GM18499 (cell line): Measurements from ENCODE around the gene EFNA5.
"Not testable (repeated sequence)": the region's sequence is repeated elsewhere in the genome, so short reads cannot be mapped to it uniquely, and the experiment has no call there.

Experiments used
- ATAC-seq: cut with Tn5 transposase; IDR thresholded peaks from one replicate; pipeline ENCODE4 v1.9.1; 2021; ENCODE audit warnings: moderate number of reproducible peaks; ENCODE audit not compliant: insufficient read depth, unreplicated experiment

The EFNA5 gene

DNA sequence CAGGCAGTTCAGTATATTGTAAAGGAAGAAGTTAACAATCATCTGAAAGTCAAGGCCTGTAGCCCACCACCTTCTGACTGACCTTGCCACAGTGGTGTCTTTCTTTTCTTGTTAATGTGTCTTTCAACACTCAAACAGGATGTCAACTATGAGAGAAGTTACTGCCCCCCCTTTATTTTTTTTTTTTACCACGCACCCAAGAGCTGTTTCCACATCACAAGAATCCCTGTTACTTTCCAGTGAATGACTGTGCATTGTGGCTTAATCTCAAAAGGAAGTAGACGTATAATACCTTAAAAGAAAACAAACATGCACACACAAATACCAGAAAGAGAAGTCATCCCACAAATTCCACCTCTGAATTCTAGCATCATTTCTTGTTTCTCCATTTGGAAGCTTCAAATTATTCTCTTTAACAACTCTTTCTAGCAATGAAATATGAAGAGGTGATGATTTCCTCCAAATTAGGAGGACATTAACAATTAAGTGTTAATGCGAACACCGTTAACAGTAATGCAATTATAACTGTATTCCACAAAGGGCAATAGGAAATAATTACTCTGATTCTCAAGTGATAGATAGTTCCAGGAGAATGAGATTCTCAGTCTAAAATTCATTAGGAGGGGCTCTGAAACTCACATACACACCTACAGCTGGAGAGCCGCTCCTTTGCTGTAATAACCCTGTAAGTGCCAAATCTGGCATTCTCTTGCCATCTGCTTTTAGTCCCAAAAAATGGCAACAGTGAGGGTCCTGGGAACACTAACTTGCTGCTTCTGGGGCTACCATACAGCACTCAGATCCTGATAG, 201.0 kb downstream of the EFNA5 start:
- no peak for ATAC-seq

DNA sequence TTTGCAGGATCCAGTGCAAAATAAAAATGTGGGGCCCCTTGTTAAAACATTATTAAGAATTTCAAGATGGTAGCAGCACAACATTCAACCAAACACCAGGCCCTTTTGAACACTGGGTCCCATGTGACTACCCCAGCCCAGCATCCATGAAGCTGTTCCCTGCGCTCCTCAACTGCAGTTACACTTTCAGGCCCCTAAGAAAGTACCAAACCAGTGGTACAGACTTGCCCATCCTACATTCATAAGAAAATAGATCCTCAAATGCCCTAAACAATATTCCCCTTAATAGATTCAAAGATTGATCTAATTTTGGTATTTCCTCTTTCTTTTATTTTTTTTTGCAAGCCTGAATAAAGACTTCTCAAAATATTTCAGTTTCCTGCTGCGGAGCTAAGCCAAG, 201.7 kb downstream of the EFNA5 start:
- no peak for ATAC-seq

DNA sequence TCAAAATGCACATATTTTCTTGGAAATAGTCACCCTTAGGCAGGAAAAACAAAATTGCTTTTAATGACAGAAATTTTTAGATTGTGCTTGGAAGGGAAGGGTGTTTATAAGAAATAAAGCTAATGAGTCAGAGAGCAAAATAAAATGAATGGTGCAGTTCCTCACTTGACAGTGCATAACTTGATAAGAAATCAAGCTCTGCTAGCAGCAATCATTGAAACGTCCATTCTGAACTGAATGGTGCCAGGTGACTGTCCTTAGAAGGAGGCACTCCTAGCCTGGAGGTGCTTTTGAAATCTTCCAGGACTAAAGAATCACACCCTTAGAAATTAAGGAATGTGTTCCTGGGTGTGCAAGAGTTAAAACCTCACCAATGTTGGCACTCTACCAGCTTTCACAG, 202.5 kb downstream of the EFNA5 start:
- no peak for ATAC-seq

DNA sequence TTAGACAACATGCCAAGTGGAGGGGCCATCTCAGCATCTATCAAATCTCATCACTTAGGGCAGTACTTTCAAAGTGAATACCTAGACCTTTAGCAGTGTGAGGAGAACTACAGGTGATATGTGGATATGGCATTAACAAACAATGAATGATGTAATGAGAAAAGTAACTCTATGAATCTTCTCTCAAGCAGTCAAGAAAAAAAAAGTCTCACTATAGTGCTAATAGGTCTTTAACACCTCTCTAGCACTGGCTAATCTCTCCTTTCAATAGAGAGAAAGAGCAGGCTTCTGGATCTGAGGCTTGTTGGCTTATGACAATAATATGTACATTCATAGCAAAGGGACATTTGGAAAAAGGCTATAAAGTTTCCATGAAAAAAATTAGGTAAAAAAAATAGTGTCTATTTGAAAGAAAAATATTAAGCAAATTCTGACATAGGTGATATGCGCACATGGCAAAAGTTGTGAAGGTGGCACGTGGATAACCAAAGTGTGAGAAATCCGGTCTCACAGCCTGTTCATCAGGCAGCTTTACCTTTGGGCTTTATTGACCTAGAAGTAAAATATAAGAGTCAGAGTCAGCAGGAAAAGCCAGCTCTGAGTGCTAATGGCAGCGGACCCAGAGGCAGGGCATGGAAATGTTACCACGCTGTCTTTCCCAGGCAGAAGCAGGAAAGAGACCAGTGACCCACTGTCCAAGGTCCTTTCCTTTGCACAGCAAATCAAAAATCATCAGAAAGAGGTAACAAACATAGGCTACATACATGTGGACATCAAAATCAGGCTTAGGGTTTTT, 203.4 kb downstream of the EFNA5 start:
- no peak for ATAC-seq

DNA sequence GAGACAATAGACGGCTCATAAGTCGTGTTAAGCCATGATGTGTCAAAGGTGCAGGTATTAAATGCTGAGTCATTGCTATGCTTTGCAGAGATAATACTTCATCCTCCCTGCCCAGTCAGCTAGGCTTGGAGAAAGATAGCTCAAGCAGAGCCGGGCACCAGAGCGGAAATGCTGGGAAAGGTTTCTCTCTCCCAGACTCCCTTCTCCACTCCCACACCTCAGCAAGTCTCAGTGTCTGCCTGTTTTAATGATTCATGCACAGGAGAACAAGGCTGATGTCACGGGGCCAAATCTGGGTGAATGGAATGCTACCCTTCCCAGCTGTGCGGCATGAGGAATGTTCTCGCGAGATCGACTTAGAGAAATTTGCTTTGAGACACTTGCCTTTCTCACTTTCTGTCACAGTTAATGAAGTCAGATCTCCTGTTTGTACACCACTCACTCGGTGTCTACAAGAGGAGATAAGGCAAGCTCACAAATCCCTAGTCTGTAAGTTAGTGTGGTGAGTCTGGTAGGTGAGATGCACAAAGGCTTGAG, 204.4 kb downstream of the EFNA5 start:
- ATAC-seq = no peak

- no peak for ATAC-seq
These were observed 205.9 kb downstream of the EFNA5 start for GRCh38 chr5:107464876-107465275.

GRCh38 chr5:107464416-107464815, 206.3 kb downstream of the EFNA5 start:
- no peak for ATAC-seq

- no peak for ATAC-seq
These were observed 207.0 kb downstream of the EFNA5 start for GRCh38 chr5:107463731-107464130.

DNA sequence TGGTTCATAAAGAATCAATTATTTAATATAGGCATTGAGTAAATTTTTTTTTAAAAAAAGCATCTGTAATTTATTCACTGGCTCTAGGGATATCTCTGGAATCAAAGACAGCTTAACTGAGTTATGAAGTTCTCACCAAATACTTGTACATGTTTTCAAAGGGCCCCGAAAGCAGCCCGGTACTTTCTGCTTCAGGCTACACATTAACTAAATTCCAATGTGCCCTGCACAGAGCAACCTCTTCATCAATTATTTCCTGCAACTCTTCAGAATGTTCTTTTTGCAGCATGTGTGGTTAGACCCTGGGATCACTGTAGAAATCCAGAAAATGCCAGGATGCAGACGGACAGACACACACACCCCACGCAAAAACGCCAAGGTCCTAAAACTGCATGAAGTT, 209.0 kb downstream of the EFNA5 start:
- ATAC-seq = no peak

- no peak for ATAC-seq
These were observed 209.9 kb downstream of the EFNA5 start for GRCh38 chr5:107460789-107461188.

GRCh38 chr5:107459605-107460004, 211.1 kb downstream of the EFNA5 start:
- no peak for ATAC-seq

DNA sequence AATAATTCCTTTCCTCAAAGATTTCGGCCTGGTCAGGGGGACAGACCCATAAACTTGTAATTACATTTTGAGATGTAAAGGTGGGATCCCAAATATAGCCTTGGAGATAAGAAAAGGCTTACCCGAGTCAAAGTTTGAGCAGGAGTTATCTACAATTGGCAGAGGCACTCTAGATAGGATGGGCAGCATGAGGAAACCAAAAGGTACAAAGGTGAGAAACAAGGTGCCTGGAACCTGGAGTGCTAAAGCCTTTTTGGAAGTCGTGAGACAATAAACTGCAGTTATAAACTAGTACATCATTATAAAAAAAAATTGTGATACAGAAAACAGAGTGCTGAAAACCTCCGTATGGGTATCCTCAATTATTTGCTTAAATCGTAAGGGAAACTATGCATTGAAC, 212.4 kb downstream of the EFNA5 start:
- no peak for ATAC-seq

- ATAC-seq = no peak
These were observed 212.9 kb downstream of the EFNA5 start for GRCh38 chr5:107457881-107458280.

GRCh38 chr5:107457138-107457537, 213.6 kb downstream of the EFNA5 start:
- no peak for ATAC-seq

DNA sequence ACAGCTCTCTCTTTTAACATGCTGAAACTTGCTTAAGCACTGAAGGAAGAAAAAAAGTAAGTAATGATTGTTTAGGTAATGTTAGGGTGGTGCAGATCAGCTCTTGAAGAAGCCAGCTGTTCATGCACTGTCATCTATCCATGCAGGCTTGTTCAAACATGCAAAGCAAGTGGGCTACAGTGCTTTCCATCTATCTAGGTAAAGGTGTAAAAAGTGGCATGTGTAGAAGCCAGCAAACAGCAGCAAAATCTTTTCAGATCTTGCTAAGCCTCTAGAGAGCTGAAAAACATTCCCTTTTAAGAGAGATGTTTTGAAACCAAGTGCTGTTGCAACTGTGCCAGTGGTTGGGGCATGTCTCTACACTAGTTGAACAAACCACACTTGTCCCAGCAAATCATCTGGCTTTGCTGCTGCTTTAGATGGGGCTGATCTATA, 214.4 kb downstream of the EFNA5 start:
- ATAC-seq = no peak

DNA sequence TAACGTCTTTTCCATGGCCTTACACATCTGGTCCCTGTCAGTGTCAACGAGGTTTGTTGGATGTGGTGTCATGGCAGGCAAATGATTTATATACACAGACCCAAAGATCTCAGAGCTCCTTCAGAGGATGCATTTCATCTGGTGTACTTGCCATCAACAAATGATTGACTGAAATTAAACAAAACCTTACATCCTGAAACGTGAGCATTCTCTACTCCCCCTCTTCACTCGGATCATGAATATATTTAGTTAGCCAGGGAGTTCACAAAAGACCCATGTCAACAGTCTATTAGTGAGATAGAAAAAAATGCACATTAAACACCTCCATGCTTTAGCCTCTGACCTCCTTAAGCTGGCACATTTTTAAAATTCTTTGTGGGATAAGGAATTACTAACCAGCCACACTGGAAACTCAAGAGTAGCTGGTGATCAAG, 215.6 kb downstream of the EFNA5 start:
- ATAC-seq = no peak

DNA sequence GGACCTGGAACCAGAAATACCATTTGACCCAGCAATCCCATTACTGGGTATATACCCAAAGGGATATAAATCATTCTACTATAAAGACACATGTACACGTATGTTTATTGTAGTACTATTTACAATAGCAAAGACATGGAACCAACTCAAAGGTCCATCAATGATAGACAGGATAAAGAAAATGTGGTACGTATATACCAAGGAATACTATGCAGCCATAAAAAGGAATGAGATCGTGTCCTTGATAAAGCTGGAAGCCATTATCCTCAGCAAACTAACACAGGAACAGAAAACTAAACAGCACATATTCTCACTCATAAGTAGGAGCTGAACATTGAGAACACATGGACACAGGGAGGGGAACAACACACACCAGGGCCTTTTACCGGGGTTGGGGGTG, 218.9 kb downstream of the EFNA5 start:
- not testable (repeated sequence) for ATAC-seq

GRCh38 chr5:107451028-107451427, 219.7 kb downstream of the EFNA5 start:
- no peak for ATAC-seq

- no peak for ATAC-seq
These were observed 220.2 kb downstream of the EFNA5 start for GRCh38 chr5:107450531-107450930.

DNA sequence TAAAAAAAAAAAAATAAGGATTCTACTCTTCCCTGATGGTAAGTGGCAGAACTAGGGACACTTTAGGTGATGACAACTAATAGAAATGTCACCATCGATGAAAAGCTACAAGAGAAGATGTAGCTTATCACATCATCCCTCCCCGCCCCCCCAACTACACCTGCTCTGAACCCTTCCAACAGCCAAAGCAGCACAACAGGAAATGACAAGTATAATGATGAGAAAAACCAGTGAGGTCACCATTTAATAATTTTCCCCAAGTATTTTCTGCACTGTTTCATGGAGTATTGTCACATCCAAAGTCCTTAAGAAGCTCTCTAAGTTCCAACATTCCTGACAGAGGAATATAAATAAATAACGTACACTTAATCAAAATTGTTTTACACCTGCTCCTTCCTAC, 221.4 kb downstream of the EFNA5 start:
- ATAC-seq = no peak

- ATAC-seq = no peak
These were observed 223.2 kb downstream of the EFNA5 start for GRCh38 chr5:107447587-107447986.
